Activated T-helper 1 cell treated with anti-CD3 and anti-CD28 coated beads, Interleukin-12 subunit alpha, Interleukin-12 subunit beta, Interleukin-2, Interleukin-4 antibody, amounts not matched to agents 30 ng/mL and 10 ng/mL and 1 ng/mL, durations not matched to agents 14 hours and 24 hours and 36 hours (primary cell): ENCODE results near the gene CEP290. TPM values are rescaled to one million over a fixed set of nuclear protein-coding genes. Genes with fewer than 3 reads are reported as not detected.

Experiments used
- DNase-seq: peaks from one replicate; pipeline ENCODE4 v3.0.0; 2021; ENCODE audit warnings: low spot score
- H3K27ac Mint-ChIP-seq: one replicate; pipeline ENCODE4 v1.8.0; 2021; ENCODE audit warnings: mild to moderate bottlenecking, mixed read lengths
- H3K27me3 Mint-ChIP-seq: one replicate; pipeline ENCODE4 v1.8.0; 2022; ENCODE audit warnings: mild to moderate bottlenecking, moderate library complexity, mixed read lengths; ENCODE audit not compliant: insufficient read depth
- H3K36me3 Mint-ChIP-seq: one replicate; pipeline ENCODE4 v1.8.0; 2021; ENCODE audit warnings: low read depth, mixed read lengths
- H3K4me1 Mint-ChIP-seq: one replicate; pipeline ENCODE4 v1.8.0; 2021; ENCODE audit warnings: low read depth, mixed read lengths
- H3K4me3 Mint-ChIP-seq: one replicate; pipeline ENCODE4 v1.8.0; 2021; ENCODE audit warnings: mild to moderate bottlenecking, moderate library complexity, mixed read lengths
- H3K9me3 Mint-ChIP-seq: one replicate; pipeline ENCODE4 v1.8.0; 2021; ENCODE audit warnings: mixed read lengths
- intact Hi-C: fragments of 100-400 bp; cut with micrococcal nuclease; formaldehyde crosslinking; loops from one replicate; pipeline ENCODE4 v1.15.1; 2024
- total RNA-seq: library from RNA; stranded (reverse); gene quantifications from 2 replicates; pipeline ENCODE4 v1.2.3, GENCODE V29; 2022

The CEP290 gene
- total RNA-seq, 1 donor from 2014 or later: 15.5 TPM

DNA sequence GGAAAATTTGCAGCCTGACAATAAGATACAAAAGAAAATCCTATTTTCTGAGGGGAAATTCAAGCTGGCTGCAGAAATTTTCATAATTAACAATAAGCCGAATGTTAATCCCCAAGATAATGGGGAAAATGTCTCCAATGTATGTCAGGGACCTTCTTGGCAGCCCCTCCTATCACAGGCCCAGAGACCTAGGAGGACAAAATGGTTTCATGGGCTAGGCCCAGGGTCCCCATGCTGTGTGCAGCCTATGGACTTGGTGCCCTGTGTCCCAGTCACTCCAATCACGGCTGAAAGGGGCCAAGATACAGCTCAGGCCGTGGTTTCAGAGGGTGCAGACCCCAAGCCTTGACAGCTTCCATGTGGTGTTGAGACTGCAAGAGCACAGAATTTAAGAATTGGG is 123.9 kb downstream of the CEP290 start:
- Mint-ChIP-seq H3K27me3 (peaks cover 7% of the 10 kb centered on the region), H3K4me3 (no peak overlapping the region), H3K4me1 (no peaks in the 10 kb centered on the region), H3K27ac (no peak overlapping the region), H3K9me3 (peaks cover 6% of the 10 kb centered on the region), H3K36me3 (no peaks in the 10 kb centered on the region)
- intact Hi-C loops: no loop called here
- no peak for DNase-seq

DNA sequence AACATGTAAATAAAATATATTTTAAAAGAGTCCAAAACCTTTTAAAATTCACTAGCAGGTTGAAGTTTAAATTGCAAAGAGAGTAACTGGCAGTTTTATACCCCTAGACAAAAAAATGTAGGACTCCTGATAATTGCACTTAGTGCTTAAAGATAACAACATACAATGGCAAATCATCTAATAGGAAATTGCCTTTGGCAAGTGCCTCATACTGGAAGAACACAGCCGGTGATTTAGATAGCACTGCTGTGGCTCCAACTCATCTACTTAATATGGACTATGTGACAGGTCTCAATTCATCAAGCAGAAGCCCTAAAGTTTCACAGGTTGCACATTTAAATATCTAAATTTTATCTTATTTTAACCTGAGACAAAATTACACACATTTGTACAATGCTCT is 126.1 kb downstream of the CEP290 start:
- H3K4me1 Mint-ChIP-seq: no peaks in the 10 kb centered on the region
- peaks cover 6% of the 10 kb centered on the region for H3K9me3 Mint-ChIP-seq
- intact Hi-C loops: no loop called here
- H3K27ac Mint-ChIP-seq: no peak overlapping the region
- no peaks in the 10 kb centered on the region for H3K36me3 Mint-ChIP-seq
- peaks cover 4% of the 10 kb centered on the region for H3K27me3 Mint-ChIP-seq
- no peak for DNase-seq
- H3K4me3 Mint-ChIP-seq: no peak overlapping the region

DNA sequence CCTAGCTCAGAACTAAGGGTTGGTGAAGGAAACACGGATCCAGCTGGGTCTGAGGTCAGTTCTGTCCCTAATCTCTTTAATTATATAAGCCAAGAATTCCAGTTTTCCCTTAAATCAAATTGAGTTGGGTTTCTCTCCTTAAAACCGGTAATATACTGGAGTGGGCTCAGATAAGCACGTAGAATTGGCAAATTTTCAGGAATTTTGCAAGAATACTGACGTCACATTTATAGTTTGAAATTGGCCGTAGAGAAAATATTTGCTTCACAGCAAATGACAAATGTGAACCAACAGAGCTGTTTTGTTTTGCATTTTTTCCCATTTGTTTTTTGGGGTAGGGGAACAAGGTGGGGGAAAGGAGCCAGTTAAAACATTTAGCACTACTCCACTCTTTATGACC is 130.1 kb downstream of the CEP290 start:
- Mint-ChIP-seq H3K27me3 (no peaks in the 10 kb centered on the region), H3K9me3 (no peaks in the 10 kb centered on the region), H3K4me1 (no peaks in the 10 kb centered on the region), H3K36me3 (no peaks in the 10 kb centered on the region), H3K27ac (no peak overlapping the region), H3K4me3 (no peak overlapping the region)
- intact Hi-C loops: no loop called here
- DNase-seq: no peak

DNA sequence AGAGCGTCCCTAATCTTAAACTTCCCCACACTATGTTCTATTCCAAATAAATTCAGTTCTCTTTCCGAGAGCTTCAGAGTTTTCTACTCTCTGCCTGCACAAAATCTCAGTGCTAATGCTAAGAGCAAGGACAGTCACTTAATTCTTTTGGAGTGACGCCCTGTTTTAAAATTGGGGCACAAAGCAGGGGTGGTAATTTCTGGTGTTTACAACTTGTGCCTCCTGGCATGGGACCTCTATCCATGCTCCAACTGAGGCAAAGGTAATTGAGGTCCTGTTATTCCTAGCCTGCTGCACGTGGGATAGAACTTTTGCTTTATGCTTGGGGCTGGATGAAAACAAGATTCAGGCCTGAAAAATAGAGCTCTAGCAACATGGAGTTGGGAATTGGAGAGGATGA is 135.5 kb downstream of the CEP290 start:
- intact Hi-C loops: no loop called here
- no peaks in the 10 kb centered on the region for H3K36me3 Mint-ChIP-seq
- no peak for DNase-seq

DNA sequence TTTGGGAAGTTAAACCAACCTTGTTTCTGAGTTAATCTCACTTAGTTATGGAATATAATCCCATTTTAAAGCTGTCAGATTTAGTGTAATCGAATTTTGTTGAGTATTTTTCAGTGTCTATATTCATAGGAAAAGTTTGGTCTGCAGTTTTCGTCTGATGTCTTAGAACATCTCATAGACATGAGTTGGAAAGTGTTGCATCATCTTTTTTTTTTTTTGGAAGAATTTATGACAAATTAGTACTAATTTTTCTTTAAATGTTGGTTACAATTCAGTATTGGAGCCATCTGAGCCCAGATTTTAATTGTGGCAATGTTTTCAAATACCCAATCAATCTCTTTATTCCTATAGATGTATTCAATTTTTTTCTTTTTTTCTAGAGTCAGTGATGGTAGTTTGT is 140.6 kb downstream of the CEP290 start:
- Mint-ChIP-seq H3K27ac (no peak overlapping the region), H3K36me3 (no peaks in the 10 kb centered on the region), H3K27me3 (no peaks in the 10 kb centered on the region), H3K4me3 (no peak overlapping the region), H3K9me3 (no peaks in the 10 kb centered on the region), H3K4me1 (no peaks in the 10 kb centered on the region)
- DNase-seq: no peak
- intact Hi-C loops: no loop called here

More for the DNA sequence above, 135.5 kb downstream of the CEP290 start:
- no peaks in the 10 kb centered on the region for H3K9me3 Mint-ChIP-seq
- H3K27me3 Mint-ChIP-seq: no peaks in the 10 kb centered on the region
- H3K27ac Mint-ChIP-seq: no peak overlapping the region
- no peak overlapping the region for H3K4me3 Mint-ChIP-seq
- no peaks in the 10 kb centered on the region for H3K4me1 Mint-ChIP-seq

Other genes starting within 250 kb of the CEP290 start
- gene C12orf50, start 112.7 kb downstream of the CEP290 start, total RNA-seq: 0.07 TPM in 1 of 2 replicates, not detected in the other
- 6.9 and 7.1 TPM in 2 replicates for gene TMTC3, start 219 bp upstream of the CEP290 start, total RNA-seq